Measurements from ENCODE around the gene ASRGL1.

Gene ASRGL1

GRCh38 chr11:62427630-62428233 lies 90.5 kb downstream of the ASRGL1 start:
- H3K4me1 Mint-ChIP-seq: peaks cover 31 to 69% of the 10 kb centered on the region in 2 donors
- peak; percentile 74 for ATAC-seq (replicated peaks)
- H3K27ac Mint-ChIP-seq: peak overlapping the region; percentile 93
- peak overlapping the region in 1 of 2 donors; percentile 55 for H3K4me3 Mint-ChIP-seq
- peak; percentile 21 for DNase-seq
- peaks cover 15 to 24% of the 10 kb centered on the region in 2 donors for H3K27me3 Mint-ChIP-seq
- H3K9me3 Mint-ChIP-seq: no peaks in the 10 kb centered on the region
- no peaks in the 10 kb centered on the region for H3K36me3 Mint-ChIP-seq

GRCh38 chr11:62428871-62429560 lies 91.8 kb downstream of the ASRGL1 start:
- H3K4me3 Mint-ChIP-seq: no peak overlapping the region
- ATAC-seq (replicated peaks) (no peak), DNase-seq (no peak)
- H3K9me3 Mint-ChIP-seq: no peaks in the 10 kb centered on the region
- H3K27me3 Mint-ChIP-seq: peaks cover 5 to 14% of the 10 kb centered on the region in 2 donors
- H3K36me3 Mint-ChIP-seq: no peaks in the 10 kb centered on the region
- H3K27ac Mint-ChIP-seq: no peak overlapping the region
- H3K4me1 Mint-ChIP-seq: peaks cover 41 to 82% of the 10 kb centered on the region in 2 donors

- H3K36me3 Mint-ChIP-seq: no peaks in the 10 kb centered on the region
- ATAC-seq (replicated peaks): no peak
- no peak for DNase-seq
- peaks cover 45 to 85% of the 10 kb centered on the region in 2 donors for H3K4me1 Mint-ChIP-seq
- peaks cover 0 to 7% of the 10 kb centered on the region in 2 donors for H3K27me3 Mint-ChIP-seq
- no peak overlapping the region for H3K4me3 Mint-ChIP-seq
- H3K27ac Mint-ChIP-seq: no peak overlapping the region
- H3K9me3 Mint-ChIP-seq: no peaks in the 10 kb centered on the region
Measured at GRCh38 chr11:62430425-62430824, 93.2 kb downstream of the ASRGL1 start.

- H3K27ac Mint-ChIP-seq: no peak overlapping the region
- peaks cover 52 to 91% of the 10 kb centered on the region in 2 donors for H3K4me1 Mint-ChIP-seq
Measured at GRCh38 chr11:62431171-62431901, 94.1 kb downstream of the ASRGL1 start.

GRCh38 chr11:62432695-62433094 lies 95.4 kb downstream of the ASRGL1 start:
- Mint-ChIP-seq H3K36me3 (no peaks in the 10 kb centered on the region), H3K27ac (no peak overlapping the region), H3K27me3 (peaks cover 0 to 7% of the 10 kb centered on the region in 2 donors), H3K4me3 (no peak overlapping the region), H3K4me1 (peaks cover 48 to 80% of the 10 kb centered on the region in 2 donors), H3K9me3 (no peaks in the 10 kb centered on the region)
- ATAC-seq (replicated peaks) (no peak), DNase-seq (no peak)

More at GRCh38 chr11:62431171-62431901, 94.1 kb downstream of the ASRGL1 start:
- Mint-ChIP-seq H3K36me3 (no peaks in the 10 kb centered on the region), H3K4me3 (no peak overlapping the region), H3K27me3 (peaks cover 0 to 7% of the 10 kb centered on the region in 2 donors), H3K9me3 (no peaks in the 10 kb centered on the region)
- ATAC-seq (replicated peaks): no peak
- DNase-seq: no peak

GRCh38 chr11:62433141-62433903 lies 96.1 kb downstream of the ASRGL1 start:
- Mint-ChIP-seq H3K36me3 (no peaks in the 10 kb centered on the region), H3K4me1 (peaks cover 46 to 74% of the 10 kb centered on the region in 2 donors), H3K27ac (no peak overlapping the region), H3K4me3 (peak overlapping the region in 1 of 2 donors; percentile 67), H3K9me3 (no peaks in the 10 kb centered on the region), H3K27me3 (peaks cover 0 to 7% of the 10 kb centered on the region in 2 donors)
- ATAC-seq (replicated peaks) (peak; percentile 52 to 56), DNase-seq (no peak)

GRCh38 chr11:62433904-62434276 lies 96.6 kb downstream of the ASRGL1 start:
- no peaks in the 10 kb centered on the region for H3K9me3 Mint-ChIP-seq
- H3K27ac Mint-ChIP-seq: peak overlapping the region; percentile 26
- peaks cover 0 to 7% of the 10 kb centered on the region in 2 donors for H3K27me3 Mint-ChIP-seq
- DNase-seq (no peak), ATAC-seq (replicated peaks) (no peak)
- no peaks in the 10 kb centered on the region for H3K36me3 Mint-ChIP-seq
- H3K4me1 Mint-ChIP-seq: peaks cover 42 to 68% of the 10 kb centered on the region in 2 donors
- H3K4me3 Mint-ChIP-seq: peak overlapping the region in 1 of 2 donors; percentile 67

- no peak for DNase-seq
- Mint-ChIP-seq H3K27ac (peak overlapping the region; percentile 47), H3K4me1 (peaks cover 32 to 60% of the 10 kb centered on the region in 2 donors), H3K36me3 (no peaks in the 10 kb centered on the region), H3K9me3 (no peaks in the 10 kb centered on the region), H3K4me3 (no peak overlapping the region), H3K27me3 (peaks cover 0 to under 1% of the 10 kb centered on the region in 2 donors)
- ATAC-seq (replicated peaks): peak; percentile 84 to 88
Measured at GRCh38 chr11:62435846-62436660, 98.8 kb downstream of the ASRGL1 start.

GRCh38 chr11:62437616-62438015 lies 100.4 kb downstream of the ASRGL1 start:
- H3K27ac Mint-ChIP-seq: no peak overlapping the region
- no peak for ATAC-seq (replicated peaks)
- peaks cover 26 to 45% of the 10 kb centered on the region in 2 donors for H3K4me1 Mint-ChIP-seq
- H3K27me3 Mint-ChIP-seq: no peaks in the 10 kb centered on the region
- H3K36me3 Mint-ChIP-seq: no peaks in the 10 kb centered on the region
- no peak for DNase-seq
- no peak overlapping the region for H3K4me3 Mint-ChIP-seq
- H3K9me3 Mint-ChIP-seq: no peaks in the 10 kb centered on the region

- no peak overlapping the region for H3K4me3 Mint-ChIP-seq
- H3K27me3 Mint-ChIP-seq: no peaks in the 10 kb centered on the region
- ATAC-seq (replicated peaks) (no peak), DNase-seq (no peak)
- H3K9me3 Mint-ChIP-seq: no peaks in the 10 kb centered on the region
- peaks cover 22 to 40% of the 10 kb centered on the region in 2 donors for H3K4me1 Mint-ChIP-seq
- no peak overlapping the region for H3K27ac Mint-ChIP-seq
- H3K36me3 Mint-ChIP-seq: no peaks in the 10 kb centered on the region
Measured at GRCh38 chr11:62438641-62439040, 101.4 kb downstream of the ASRGL1 start.

GRCh38 chr11:62439785-62440602 lies 102.7 kb downstream of the ASRGL1 start:
- no peaks in the 10 kb centered on the region for H3K9me3 Mint-ChIP-seq
- no peak overlapping the region for H3K4me3 Mint-ChIP-seq
- no peak for DNase-seq
- peaks cover 26 to 41% of the 10 kb centered on the region in 2 donors for H3K4me1 Mint-ChIP-seq
- H3K27me3 Mint-ChIP-seq: no peaks in the 10 kb centered on the region
- no peak overlapping the region for H3K27ac Mint-ChIP-seq
- ATAC-seq (replicated peaks): no peak
- no peaks in the 10 kb centered on the region for H3K36me3 Mint-ChIP-seq

Measured in stimulated activated naive B cell treated with anti-CD40 and anti-IgM and Interleukin-4, amounts not matched to agents 10 μg/mL and 1 μg/mL and 100 μg/mL, for 72 hours (primary cell).